ENCODE measurements around the gene KDM4C. TPM values are rescaled to one million over a fixed set of nuclear protein-coding genes. Genes with fewer than 3 reads are reported as not detected.

The KDM4C gene
- total RNA-seq, 4 donors from 2014 or later, result 75.0 to 95.9 (median 88.9) TPM

DNA sequence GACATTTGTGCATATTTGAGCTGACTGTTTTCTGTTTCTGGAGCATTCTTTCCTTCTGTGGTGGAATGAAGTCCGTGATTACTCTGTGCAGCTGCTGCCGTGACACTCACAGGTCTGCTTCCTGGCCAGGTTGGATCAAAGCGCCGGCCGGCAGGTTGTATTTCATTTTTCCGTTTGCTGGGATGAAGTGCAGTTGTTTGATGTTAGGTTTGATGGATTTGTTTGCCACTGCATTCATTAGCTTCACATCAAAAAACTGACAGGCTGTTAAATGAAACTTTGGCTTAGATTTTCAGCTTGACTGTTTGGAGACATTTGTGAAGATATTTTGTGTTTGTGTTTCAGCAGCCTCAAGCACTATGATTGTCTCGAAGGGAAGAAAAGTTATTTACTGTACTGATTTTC lies 140.1 kb downstream of the KDM4C start:
- intact Hi-C loops (cut with DNase I; ENCODE audit: low total_unique reads), result no loop called here

GRCh38 chr9:6899274-6899673 lies 141.5 kb downstream of the KDM4C start:
- Histone ChIP-seq H3K36me3 (no peaks in the 10 kb centered on the region), H3K4me3 (no peak overlapping the region), H3K9me3 (no peaks in the 10 kb centered on the region), H3K4me1 (peaks cover 0 to 12% (median 1%) of the 10 kb centered on the region in 4 donors), H3K27me3 (no peaks in the 10 kb centered on the region), H3K27ac (no peak overlapping the region)
- TF ChIP-seq EP300 (IDR thresholded peaks at IDR 0.05; ENCODE audit: low read depth) (no peak), POLR2AphosphoS5 (IDR thresholded peaks at IDR 0.05) (no peak), POLR2A (IDR thresholded peaks at IDR 0.05) (no peak)
- TF ChIP-seq, protein P1, sequence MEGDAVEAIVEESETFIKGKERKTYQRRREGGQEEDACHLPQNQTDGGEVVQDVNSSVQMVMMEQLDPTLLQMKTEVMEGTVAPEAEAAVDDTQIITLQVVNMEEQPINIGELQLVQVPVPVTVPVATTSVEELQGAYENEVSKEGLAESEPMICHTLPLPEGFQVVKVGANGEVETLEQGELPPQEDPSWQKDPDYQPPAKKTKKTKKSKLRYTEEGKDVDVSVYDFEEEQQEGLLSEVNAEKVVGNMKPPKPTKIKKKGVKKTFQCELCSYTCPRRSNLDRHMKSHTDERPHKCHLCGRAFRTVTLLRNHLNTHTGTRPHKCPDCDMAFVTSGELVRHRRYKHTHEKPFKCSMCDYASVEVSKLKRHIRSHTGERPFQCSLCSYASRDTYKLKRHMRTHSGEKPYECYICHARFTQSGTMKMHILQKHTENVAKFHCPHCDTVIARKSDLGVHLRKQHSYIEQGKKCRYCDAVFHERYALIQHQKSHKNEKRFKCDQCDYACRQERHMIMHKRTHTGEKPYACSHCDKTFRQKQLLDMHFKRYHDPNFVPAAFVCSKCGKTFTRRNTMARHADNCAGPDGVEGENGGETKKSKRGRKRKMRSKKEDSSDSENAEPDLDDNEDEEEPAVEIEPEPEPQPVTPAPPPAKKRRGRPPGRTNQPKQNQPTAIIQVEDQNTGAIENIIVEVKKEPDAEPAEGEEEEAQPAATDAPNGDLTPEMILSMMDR (IDR thresholded peaks at IDR 0.05), result no peak
- intact Hi-C loops (cut with DNase I; ENCODE audit: low total_unique reads), result no loop called here
- DNase-seq, result no peak
- in situ Hi-C loops (cut with MboI; ENCODE audit: low pct_ligation_motif_present in 1 of 4, low pct_unique_long_range_greater_than_20kb in 1 of 4, low sequenced_read_pairs in 3 of 4), result no loop called here
- 0% methylated on average over 1 of the region's 1 CpG; no CpG with 5 or more reads in 1 of the 2 donors for WGBS, 2 donors (ENCODE audit: low coverage in 1 of 2)

More for the DNA sequence above, 140.1 kb downstream of the KDM4C start:
- in situ Hi-C loops (cut with MboI; ENCODE audit: low pct_ligation_motif_present in 1 of 4, low pct_unique_long_range_greater_than_20kb in 1 of 4, low sequenced_read_pairs in 3 of 4), result no loop called here
- WGBS, 2 donors (ENCODE audit: low coverage in 1 of 2), result 33 to 40% methylated on average over 1 to 7 of the region's 7 CpGs
- peak; percentile 23 for DNase-seq
- peaks cover 0 to 12% (median 1%) of the 10 kb centered on the region in 4 donors for H3K4me1 ChIP-seq
- H3K36me3 ChIP-seq, result peaks cover 0 to 8% (median 3%) of the 10 kb centered on the region in 4 donors
- no peak overlapping the region for H3K4me3 ChIP-seq
- no peak overlapping the region for H3K27ac ChIP-seq
- H3K9me3 ChIP-seq, result no peaks in the 10 kb centered on the region
- H3K27me3 ChIP-seq, result no peaks in the 10 kb centered on the region
- TF ChIP-seq POLR2AphosphoS5 (IDR thresholded peaks at IDR 0.05) (no peak), POLR2A (IDR thresholded peaks at IDR 0.05) (no peak), EP300 (IDR thresholded peaks at IDR 0.05; ENCODE audit: low read depth) (no peak)
- TF ChIP-seq, protein P1 (IDR thresholded peaks at IDR 0.05), result no peak

DNA sequence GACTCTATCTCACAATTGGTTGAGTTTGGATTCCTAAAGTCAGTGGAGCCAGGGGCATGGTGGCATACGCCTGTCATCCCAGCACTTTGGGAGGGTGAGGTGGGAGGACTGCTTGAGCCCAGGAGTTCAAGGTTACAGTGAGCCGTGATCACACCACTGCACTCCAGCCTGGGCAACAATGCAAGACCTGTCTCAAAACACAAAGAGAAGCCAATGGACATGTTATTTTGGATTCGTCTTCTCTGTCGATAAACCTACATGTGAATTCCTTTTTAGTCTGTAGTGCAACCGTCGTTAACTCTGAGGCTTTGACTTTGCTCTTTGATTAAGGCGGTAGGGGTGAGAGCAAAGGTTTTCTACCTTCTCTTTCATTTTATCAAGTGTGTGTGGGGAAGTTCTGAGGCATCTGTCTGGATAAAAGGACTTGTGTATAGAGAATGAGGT lies 142.7 kb downstream of the KDM4C start:
- no peaks in the 10 kb centered on the region for H3K9me3 ChIP-seq
- H3K4me1 ChIP-seq, result peaks cover 0 to 12% (median 1%) of the 10 kb centered on the region in 4 donors
- no peak overlapping the region for H3K27ac ChIP-seq
- TF ChIP-seq POLR2A (IDR thresholded peaks at IDR 0.05) (no peak), EP300 (IDR thresholded peaks at IDR 0.05; ENCODE audit: low read depth) (no peak), POLR2AphosphoS5 (IDR thresholded peaks at IDR 0.05) (no peak)
- TF ChIP-seq, protein P1 (IDR thresholded peaks at IDR 0.05), result no peak
- H3K36me3 ChIP-seq, result no peaks in the 10 kb centered on the region
- in situ Hi-C loops (cut with MboI; ENCODE audit: low pct_ligation_motif_present in 1 of 4, low pct_unique_long_range_greater_than_20kb in 1 of 4, low sequenced_read_pairs in 3 of 4) (no loop called here), intact Hi-C loops (cut with DNase I; ENCODE audit: low total_unique reads) (no loop called here)
- H3K27me3 ChIP-seq, result no peaks in the 10 kb centered on the region
- 93 to 100% methylated on average over 2 to 7 of the region's 7 CpGs for WGBS, 2 donors (ENCODE audit: low coverage in 1 of 2)
- H3K4me3 ChIP-seq, result no peak overlapping the region
- DNase-seq, result no peak

- in situ Hi-C loops (cut with MboI; ENCODE audit: low pct_ligation_motif_present in 1 of 4, low pct_unique_long_range_greater_than_20kb in 1 of 4, low sequenced_read_pairs in 3 of 4), result no loop called here
- no peak for DNase-seq
- WGBS, 2 donors (ENCODE audit: low coverage in 1 of 2), result 83 to 90% methylated on average over 2 of the region's 2 CpGs
- H3K4me1 ChIP-seq, result peaks cover 0 to 12% (median 1%) of the 10 kb centered on the region in 4 donors
- no peaks in the 10 kb centered on the region for H3K36me3 ChIP-seq
- H3K27me3 ChIP-seq, result no peaks in the 10 kb centered on the region
- H3K4me3 ChIP-seq, result no peak overlapping the region
- no peaks in the 10 kb centered on the region for H3K9me3 ChIP-seq
- TF ChIP-seq, protein P1 (IDR thresholded peaks at IDR 0.05), result no peak
- no peak for TF ChIP-seq POLR2AphosphoS5 (IDR thresholded peaks at IDR 0.05)
- no peak for TF ChIP-seq EP300 (IDR thresholded peaks at IDR 0.05; ENCODE audit: low read depth)
- no peak for TF ChIP-seq POLR2A (IDR thresholded peaks at IDR 0.05)
- H3K27ac ChIP-seq, result no peak overlapping the region
- intact Hi-C loops (cut with DNase I; ENCODE audit: low total_unique reads), result no loop called here
Observed at GRCh38 chr9:6901180-6901579, 143.4 kb downstream of the KDM4C start.
